Measurements from ENCODE around the gene RBSN. TPM values are rescaled to one million over a fixed set of nuclear protein-coding genes. Genes with fewer than 3 reads are reported as not detected.

RBSN gene
- total and polyA plus RNA-seq, 2 donors from 2014 or later = 5.7 to 24.0 TPM

GRCh38 chr3:15122398-15122797 lies 23.4 kb upstream of the RBSN start:
- no peaks in the 10 kb centered on the region for H3K9me3 ChIP-seq (ENCODE audit: control insufficient read depth in 2 of 3, insufficient read depth in 1 of 3, low read length in 3 of 3)
- intact Hi-C loops (cut with DNase I) = no loop called here
- FAIRE-seq (no peak), DNase-seq (peak in 1 of 5 donors; percentile 8)
- no peak overlapping the region for H3K27ac ChIP-seq (ENCODE audit: low read depth in 2 of 2, low read length in 2 of 2)
- no peaks in the 10 kb centered on the region for H3K4me1 ChIP-seq (ENCODE audit: control insufficient read depth in 2 of 3, insufficient read depth in 2 of 3, low read depth in 1 of 3, low read length in 3 of 3)
- no peak overlapping the region for H3K9ac ChIP-seq (ENCODE audit: low read length in 3 of 3)
- H3K4me3 ChIP-seq (ENCODE audit: low read length in 3 of 3) = no peak overlapping the region
- no peaks in the 10 kb centered on the region for H3K27me3 ChIP-seq (ENCODE audit: control insufficient read depth, insufficient read depth, low read length)
- no peaks in the 10 kb centered on the region for H3K36me3 ChIP-seq (ENCODE audit: control insufficient read depth in 2 of 3, insufficient read depth in 3 of 3, low read length in 3 of 3)
- TF ChIP-seq CTCF (IDR thresholded peaks at IDR 0.05; ENCODE audit: borderline replicate concordance, extremely low read depth, insufficient read depth) = no peak

GRCh38 chr3:15121936-15122335 lies 23.0 kb upstream of the RBSN start:
- Histone ChIP-seq H3K36me3 (ENCODE audit: control insufficient read depth in 2 of 3, insufficient read depth in 3 of 3, low read length in 3 of 3) (no peaks in the 10 kb centered on the region), H3K27me3 (ENCODE audit: control insufficient read depth, insufficient read depth, low read length) (no peaks in the 10 kb centered on the region), H3K9ac (ENCODE audit: low read length in 3 of 3) (no peak overlapping the region), H3K4me1 (ENCODE audit: control insufficient read depth in 2 of 3, insufficient read depth in 2 of 3, low read depth in 1 of 3, low read length in 3 of 3) (no peaks in the 10 kb centered on the region), H3K9me3 (ENCODE audit: control insufficient read depth in 2 of 3, insufficient read depth in 1 of 3, low read length in 3 of 3) (no peaks in the 10 kb centered on the region), H3K4me3 (ENCODE audit: low read length in 3 of 3) (no peak overlapping the region), H3K27ac (ENCODE audit: low read depth in 2 of 2, low read length in 2 of 2) (no peak overlapping the region)
- no peak for DNase-seq
- no peak for TF ChIP-seq CTCF (IDR thresholded peaks at IDR 0.05; ENCODE audit: borderline replicate concordance, extremely low read depth, insufficient read depth)
- no peak for FAIRE-seq
- intact Hi-C loops (cut with DNase I) = no loop called here

- FAIRE-seq (no peak), DNase-seq (peak in 1 of 5 donors; percentile 8)
- no peaks in the 10 kb centered on the region for H3K36me3 ChIP-seq (ENCODE audit: control insufficient read depth in 2 of 3, insufficient read depth in 3 of 3, low read length in 3 of 3)
- TF ChIP-seq CTCF (IDR thresholded peaks at IDR 0.05; ENCODE audit: borderline replicate concordance, extremely low read depth, insufficient read depth) = no peak
- no peak overlapping the region for H3K9ac ChIP-seq (ENCODE audit: low read length in 3 of 3)
- H3K4me1 ChIP-seq (ENCODE audit: control insufficient read depth in 2 of 3, insufficient read depth in 2 of 3, low read depth in 1 of 3, low read length in 3 of 3) = no peaks in the 10 kb centered on the region
- H3K27me3 ChIP-seq (ENCODE audit: control insufficient read depth, insufficient read depth, low read length) = no peaks in the 10 kb centered on the region
- no peaks in the 10 kb centered on the region for H3K9me3 ChIP-seq (ENCODE audit: control insufficient read depth in 2 of 3, insufficient read depth in 1 of 3, low read length in 3 of 3)
- intact Hi-C loops (cut with DNase I) = no loop called here
- H3K27ac ChIP-seq (ENCODE audit: low read depth in 2 of 2, low read length in 2 of 2) = no peak overlapping the region
- no peak overlapping the region for H3K4me3 ChIP-seq (ENCODE audit: low read length in 3 of 3)
Observed at GRCh38 chr3:15120986-15121385, 22.0 kb upstream of the RBSN start.

GRCh38 chr3:15117011-15117410 lies 18.1 kb upstream of the RBSN start:
- Histone ChIP-seq H3K27ac (ENCODE audit: low read depth in 2 of 2, low read length in 2 of 2) (no peak overlapping the region), H3K36me3 (ENCODE audit: control insufficient read depth in 2 of 3, insufficient read depth in 3 of 3, low read length in 3 of 3) (no peaks in the 10 kb centered on the region), H3K27me3 (ENCODE audit: control insufficient read depth, insufficient read depth, low read length) (no peaks in the 10 kb centered on the region), H3K4me1 (ENCODE audit: control insufficient read depth in 2 of 3, insufficient read depth in 2 of 3, low read depth in 1 of 3, low read length in 3 of 3) (no peaks in the 10 kb centered on the region), H3K9me3 (ENCODE audit: control insufficient read depth in 2 of 3, insufficient read depth in 1 of 3, low read length in 3 of 3) (no peaks in the 10 kb centered on the region), H3K4me3 (ENCODE audit: low read length in 3 of 3) (no peak overlapping the region), H3K9ac (ENCODE audit: low read length in 3 of 3) (no peak overlapping the region)
- intact Hi-C loops (cut with DNase I) = no loop called here
- no peak for TF ChIP-seq CTCF (IDR thresholded peaks at IDR 0.05; ENCODE audit: borderline replicate concordance, extremely low read depth, insufficient read depth)
- DNase-seq (peak in 1 of 5 donors; percentile 13), FAIRE-seq (no peak)

All from kidney (tissue), 14 donors.